HCT116 (cell line): ENCODE measurements around the gene SMG5. TPM values are rescaled to one million over a fixed set of nuclear protein-coding genes. Genes with fewer than 3 reads are reported as not detected.
A peak's percentile ranks its signal among the peaks of the same experiment; 100 is the strongest.

ENCODE experiments used
- ATAC-seq: fragments of 200-7000 bp; cut with Tn5 transposase; 2 replicates; pipeline ENCODE4 v1.9.1; 2020; ENCODE audit warnings: mild to moderate bottlenecking, moderate library complexity
- BruUV-seq: library from RNA; stranded (reverse); fragments of 400-500 nt; replicated peaks from 2 replicates; lab custom pipeline; 2021; lab: Mats Ljungman, UMichigan
- CTCF ChIA-PET: fragments of 300-600 bp; sonication (Branson Sonifier 250); formaldehyde crosslinking; loops from one replicate; lab custom pipeline; 2021; ENCODE audit warnings: antibody characterized with exemption; lab: Charles Lee
- POLR2A ChIA-PET: fragments of 300-600, 350-600 bp; sonication (Branson Sonifier 250); formaldehyde crosslinking; loops from one replicate; lab custom pipeline; 2021; ENCODE audit warnings: antibody characterized with exemption; lab: Charles Lee
- RAD21 ChIA-PET, 2 experiments: fragments of 300-600 bp; sonication (Branson Sonifier 250); formaldehyde crosslinking; loops; one replicate each; lab custom pipeline; 2023; ENCODE audit warnings: low total read pairs in 2 of 2; ENCODE audit not compliant: uncharacterized antibody in 2 of 2, unreplicated experiment in 2 of 2, low non-redundant PET in 1 of 2; lab: Charles Lee
- DNase-seq: peaks from one replicate; pipeline ENCODE4 v3.0.0-alpha.2; 2010; ENCODE audit warnings: low read depth, low spot score
- H2AFZ ChIP-seq: fragments of 200-600 bp; shearing (Covaris generic), sonication (generic); 2 replicates; pipeline ENCODE4 v1.6.1; 2017; ENCODE audit warnings: low read depth, mixed run types, mixed read lengths, antibody characterized with exemption, low read length; ENCODE audit not compliant: poor library complexity, severe bottlenecking
- H3K27ac ChIP-seq: 2 replicates; pipeline ENCODE4 v1.5.1; 2012; ENCODE audit warnings: low read depth, low read length
- H3K27me3 ChIP-seq: fragments of 200-600 bp; sonication (generic); 2 replicates; pipeline ENCODE4 v1.6.1; 2016; ENCODE audit warnings: mixed run types, low read length, mixed read lengths; ENCODE audit not compliant: insufficient read depth
- H3K36me3 ChIP-seq, 2 experiments: fragments of 200-500 bp in 1 of 2; fragments of 200-600 bp in 1 of 2; sonication (Bioruptor generic) in 1 of 2; sonication (generic) in 1 of 2; 2 replicates each; pipeline versions ENCODE4 v1.5.1 to v1.6.1; 2014 to 2016; ENCODE audit warnings: low read length in 2 of 2, inconsistent platforms in 1 of 2, mixed read lengths in 1 of 2, mixed run types in 1 of 2; ENCODE audit not compliant: insufficient read depth in 2 of 2, control insufficient read depth in 1 of 2
- H3K4me1 ChIP-seq, 2 experiments: fragments of 200-600 bp in 1 of 2; sonication (generic) in 1 of 2; 2 replicates each; pipeline versions ENCODE4 v1.5.1 to v1.6.1; 2012 to 2017; ENCODE audit warnings: low read length in 2 of 2, inconsistent platforms in 1 of 2, mild to moderate bottlenecking in 1 of 2, mixed read lengths in 1 of 2, mixed run types in 1 of 2, moderate library complexity in 1 of 2; ENCODE audit not compliant: insufficient read depth in 2 of 2, control insufficient read depth in 1 of 2
- H3K4me2 ChIP-seq: fragments of 200-600 bp; sonication (generic); 2 replicates; pipeline ENCODE4 v1.6.1; 2017; ENCODE audit warnings: mixed run types, low read length, mixed read lengths
- H3K4me3 ChIP-seq, 2 experiments: fragments of 200-600 bp in 1 of 2; sonication (generic) in 1 of 2; replicated peaks in 1 of 2; 2 replicates each; pipeline ENCODE4 v1.5.1; 2011 to 2016; ENCODE audit warnings: low read length in 2 of 2, control low read depth in 1 of 2, low read depth in 1 of 2, mild to moderate bottlenecking in 1 of 2, mixed read lengths in 1 of 2, mixed run types in 1 of 2
- H3K79me2 ChIP-seq: fragments of 200-600 bp; sonication (generic); 2 replicates; pipeline ENCODE4 v1.6.1; 2017; ENCODE audit warnings: mild to moderate bottlenecking, mixed run types, low read length, moderate library complexity, mixed read lengths; ENCODE audit not compliant: insufficient read depth
- H3K9ac ChIP-seq: fragments of 200-600 bp; sonication (generic); 2 replicates; pipeline ENCODE4 v1.6.1; 2016; ENCODE audit warnings: low read length, mixed read lengths
- H3K9me2 ChIP-seq: fragments of 200-600 bp; sonication (generic), shearing (Covaris generic); 2 replicates; pipeline ENCODE4 v1.6.1; 2017; ENCODE audit warnings: mixed run types, mild to moderate bottlenecking, moderate library complexity; ENCODE audit not compliant: insufficient read depth
- H3K9me3 ChIP-seq, 2 experiments: fragments of 200-500 bp in 1 of 2; fragments of 200-600 bp in 1 of 2; sonication (Bioruptor generic) in 1 of 2; sonication (generic) in 1 of 2; 2 replicates each; pipeline ENCODE4 v1.6.1; 2014 to 2017; ENCODE audit warnings: low read length in 2 of 2, mixed read lengths in 2 of 2, inconsistent platforms in 1 of 2, low read depth in 1 of 2, mild to moderate bottlenecking in 1 of 2, mixed run types in 1 of 2, moderate library complexity in 1 of 2; ENCODE audit not compliant: control insufficient read depth in 1 of 2, insufficient read depth in 1 of 2
- H4K20me1 ChIP-seq: fragments of 200-600 bp; sonication (generic), shearing (Covaris generic); 2 replicates; pipeline ENCODE4 v1.6.1; 2017; ENCODE audit warnings: mixed run types, mild to moderate bottlenecking, moderate library complexity; ENCODE audit not compliant: insufficient read depth
- ATF3 ChIP-seq: IDR thresholded peaks from 2 replicates; pipeline ENCODE4 v1.6.1; 2012
- EGR1 ChIP-seq: IDR thresholded peaks from 2 replicates; pipeline ENCODE4 v1.6.1; 2012; ENCODE audit warnings: low read depth
- ELF1 ChIP-seq: IDR thresholded peaks from 2 replicates; pipeline ENCODE4 v1.6.1; 2012; ENCODE audit warnings: low read depth, borderline replicate concordance
- EZH2phosphoT487 ChIP-seq: fragments of 200-600 bp; IDR thresholded peaks from 2 replicates; pipeline ENCODE4 v1.6.1; 2018; ENCODE audit warnings: antibody characterized with exemption, borderline replicate concordance
- FOSL1 ChIP-seq: IDR thresholded peaks from 2 replicates; pipeline ENCODE4 v1.6.1; 2012; ENCODE audit warnings: low read depth
- JUND ChIP-seq: IDR thresholded peaks from 2 replicates; pipeline ENCODE4 v1.6.1; 2012
- POLR2A ChIP-seq: IDR thresholded peaks from 2 replicates; pipeline ENCODE4 v1.7.0; 2011; ENCODE audit warnings: borderline replicate concordance; ENCODE audit not compliant: insufficient read depth, insufficient read length; ENCODE audit errors: extremely low read depth
- POLR2AphosphoS5 ChIP-seq: IDR thresholded peaks from 2 replicates; pipeline ENCODE4 v1.6.1; 2011; ENCODE audit warnings: mild to moderate bottlenecking, low read depth, low read length, moderate library complexity
- RAD21 ChIP-seq: IDR thresholded peaks from 2 replicates; pipeline ENCODE4 v1.6.1; 2012; ENCODE audit warnings: low read depth, mild to moderate bottlenecking
- SIN3A ChIP-seq: IDR thresholded peaks from 2 replicates; pipeline ENCODE4 v1.6.1; 2012; ENCODE audit warnings: low read depth
- SP1 ChIP-seq: IDR thresholded peaks from 2 replicates; pipeline ENCODE4 v1.6.1; 2012; ENCODE audit warnings: low read depth
- SRF ChIP-seq: IDR thresholded peaks from 2 replicates; pipeline ENCODE4 v1.6.1; 2012; ENCODE audit warnings: low read depth
- TCF7L2 ChIP-seq: IDR thresholded peaks from 2 replicates; pipeline ENCODE4 v1.7.0; 2011; ENCODE audit warnings: borderline replicate concordance, inconsistent platforms; ENCODE audit not compliant: insufficient read depth, insufficient read length; ENCODE audit errors: extremely low read depth
- YY1 ChIP-seq: IDR thresholded peaks from 2 replicates; pipeline ENCODE4 v1.6.1; 2011; ENCODE audit warnings: low read length, low read depth, moderate library complexity, mild to moderate bottlenecking; ENCODE audit not compliant: insufficient replicate concordance; ENCODE audit errors: extremely low read depth
- ZFX ChIP-seq: fragments of 450-650 bp; IDR thresholded peaks from 2 replicates; pipeline ENCODE4 v1.6.1; 2017
- ZNF274 ChIP-seq: fragments of 200-500 bp; sonication (Bioruptor generic); IDR thresholded peaks from 2 replicates; pipeline ENCODE4 v1.6.1; 2014; ENCODE audit warnings: mild to moderate bottlenecking, low read depth, low read length, inconsistent platforms
- intact Hi-C: fragments of 100-400 bp; cut with micrococcal nuclease; formaldehyde crosslinking; loops from 2 replicates; pipeline ENCODE4 v1.10.0; 2022
- total RNA-seq: library from RNA; stranded (reverse); gene quantifications from one replicate; pipeline ENCODE4 v1.2.1, GENCODE V29; 2021; ENCODE audit not compliant: unreplicated experiment
- TF ChIP-seq, protein P1 (sequence below): IDR thresholded peaks from 2 replicates; pipeline ENCODE4 v1.6.1; 2012
- TF ChIP-seq, protein P2 (sequence below), 3 experiments: fragments of 200-600 bp in 1 of 3; sonication (generic) in 1 of 3; IDR thresholded peaks in 2 of 3; conservative IDR thresholded peaks in 1 of 3; 2 replicates each; pipeline ENCODE4 v1.5.1; 2012 to 2017; ENCODE audit warnings: low read depth in 2 of 3, low read length in 2 of 3, antibody characterized with exemption in 1 of 3, borderline replicate concordance in 1 of 3, control low read depth in 1 of 3, mild to moderate bottlenecking in 1 of 3, mixed read lengths in 1 of 3, mixed run types in 1 of 3, moderate library complexity in 1 of 3; ENCODE audit not compliant: insufficient read depth in 1 of 3
- TF ChIP-seq, protein P3 (sequence below): IDR thresholded peaks from 2 replicates; pipeline ENCODE4 v1.6.1; 2011; ENCODE audit warnings: mild to moderate bottlenecking, low read length, moderate library complexity; ENCODE audit not compliant: insufficient replicate concordance; ENCODE audit errors: extremely low read depth
- TF ChIP-seq, protein P4 (sequence below): IDR thresholded peaks from 2 replicates; pipeline ENCODE4 v1.6.1; 2012; ENCODE audit warnings: low read depth

Gene SMG5
- total RNA-seq, 1 experiment from 2014 or later = 75.2 TPM

DNA sequence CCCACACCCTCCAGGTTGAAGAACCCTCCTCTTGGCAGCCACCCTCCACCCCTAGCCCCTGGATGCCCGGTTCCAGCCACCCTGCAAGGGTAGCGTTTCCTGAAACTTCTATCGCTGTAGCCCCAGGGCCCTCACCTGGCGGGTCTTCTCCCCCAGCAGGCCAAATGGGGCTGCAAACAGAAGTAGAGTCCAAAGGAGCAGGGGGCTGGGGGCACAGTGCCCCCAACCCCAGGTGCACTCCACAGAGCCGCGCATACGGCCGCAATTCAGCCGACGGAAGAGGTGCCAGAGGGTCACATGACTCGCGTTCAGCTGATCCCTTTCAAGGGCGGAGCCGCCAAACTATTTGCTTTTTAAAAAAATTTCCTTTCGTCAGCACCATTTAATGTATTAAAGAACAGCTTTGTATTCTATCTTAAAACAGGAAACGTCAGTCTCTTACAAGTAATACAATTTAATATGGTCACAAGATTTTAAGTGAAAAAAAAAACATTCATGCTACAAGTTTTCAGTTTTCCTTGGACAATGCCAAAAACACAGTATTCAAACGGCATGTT, 12.8 kb upstream of the SMG5 start, which contains the start of gene GLMP:
Gene GLMP (minus strand): TSS at position 289 of the 557 bp plus-strand sequence. CDS start 34 bp downstream, at position 255.
- H3K4me3 ChIP-seq = peak within 1 kb of the TSS; percentile 66 to 67
- H3K79me2 ChIP-seq = no peaks in the 10 kb centered on the region
- no peaks in the 10 kb centered on the region for H3K9me3 ChIP-seq
- H2AFZ ChIP-seq = peak within 1 kb of the TSS; percentile 96
- intact Hi-C loops = no loop called here
- no peaks in the 10 kb centered on the region; a peak in 1 of 4 replicates for H3K36me3 ChIP-seq
- H3K27me3 ChIP-seq = no peaks in the 10 kb centered on the region
- BruUV-seq = no TSS peak
- ChIA-PET CTCF (no interaction called here), POLR2A (interaction anchor here (1.0 kb wide), 1 partner anchor 13 kb away, joined by 3 read pairs; the partner anchor contains the start of gene SMG5), RAD21 (no interaction called here)
- peak; percentile 79 for ATAC-seq
- peak within 1 kb of the TSS; percentile 95 for H3K4me2 ChIP-seq
- H3K9me2 ChIP-seq = no peaks in the 10 kb centered on the region
- H4K20me1 ChIP-seq = no peaks in the 10 kb centered on the region
- peaks cover 4 to 14% of the 10 kb centered on the region in 2 experiments; a peak in 3 of 4 replicates for H3K4me1 ChIP-seq
- H3K27ac ChIP-seq = peak within 1 kb of the TSS; percentile 41; the same call in 1 of the 2 replicates
- peak; percentile 37 for DNase-seq
- H3K9ac ChIP-seq = peak within 1 kb of the TSS; percentile 62
- no peak for TF ChIP-seq ZNF274
- TF ChIP-seq, protein P1, sequence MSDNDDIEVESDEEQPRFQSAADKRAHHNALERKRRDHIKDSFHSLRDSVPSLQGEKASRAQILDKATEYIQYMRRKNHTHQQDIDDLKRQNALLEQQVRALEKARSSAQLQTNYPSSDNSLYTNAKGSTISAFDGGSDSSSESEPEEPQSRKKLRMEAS = no peak; the same call in 1 of the 2 replicates
- TF ChIP-seq ATF3 = no peak
- no peak for TF ChIP-seq POLR2A
- no peak for TF ChIP-seq EGR1
- no peak for TF ChIP-seq YY1
- TF ChIP-seq ELF1 = no peak
- peak; percentile 66; the same call in 1 of the 2 replicates for TF ChIP-seq SIN3A
- peak; percentile 0; the same call in 1 of the 2 replicates for TF ChIP-seq SP1
- no peak for TF ChIP-seq EZH2phosphoT487
- no peak for TF ChIP-seq FOSL1
- no peak for TF ChIP-seq RAD21
- peak; percentile 60 for TF ChIP-seq POLR2AphosphoS5
- TF ChIP-seq, protein P2, sequence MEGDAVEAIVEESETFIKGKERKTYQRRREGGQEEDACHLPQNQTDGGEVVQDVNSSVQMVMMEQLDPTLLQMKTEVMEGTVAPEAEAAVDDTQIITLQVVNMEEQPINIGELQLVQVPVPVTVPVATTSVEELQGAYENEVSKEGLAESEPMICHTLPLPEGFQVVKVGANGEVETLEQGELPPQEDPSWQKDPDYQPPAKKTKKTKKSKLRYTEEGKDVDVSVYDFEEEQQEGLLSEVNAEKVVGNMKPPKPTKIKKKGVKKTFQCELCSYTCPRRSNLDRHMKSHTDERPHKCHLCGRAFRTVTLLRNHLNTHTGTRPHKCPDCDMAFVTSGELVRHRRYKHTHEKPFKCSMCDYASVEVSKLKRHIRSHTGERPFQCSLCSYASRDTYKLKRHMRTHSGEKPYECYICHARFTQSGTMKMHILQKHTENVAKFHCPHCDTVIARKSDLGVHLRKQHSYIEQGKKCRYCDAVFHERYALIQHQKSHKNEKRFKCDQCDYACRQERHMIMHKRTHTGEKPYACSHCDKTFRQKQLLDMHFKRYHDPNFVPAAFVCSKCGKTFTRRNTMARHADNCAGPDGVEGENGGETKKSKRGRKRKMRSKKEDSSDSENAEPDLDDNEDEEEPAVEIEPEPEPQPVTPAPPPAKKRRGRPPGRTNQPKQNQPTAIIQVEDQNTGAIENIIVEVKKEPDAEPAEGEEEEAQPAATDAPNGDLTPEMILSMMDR (IDR thresholded peaks at IDR 0.05 in 2 of 3, conservative IDR thresholded peaks at IDR 0.05 in 1 of 3; ENCODE audit: borderline replicate concordance in 1 of 3, insufficient read depth in 1 of 3, low read depth in 2 of 3, low read length in 2 of 3) = no peak
- TF ChIP-seq, protein P3, sequence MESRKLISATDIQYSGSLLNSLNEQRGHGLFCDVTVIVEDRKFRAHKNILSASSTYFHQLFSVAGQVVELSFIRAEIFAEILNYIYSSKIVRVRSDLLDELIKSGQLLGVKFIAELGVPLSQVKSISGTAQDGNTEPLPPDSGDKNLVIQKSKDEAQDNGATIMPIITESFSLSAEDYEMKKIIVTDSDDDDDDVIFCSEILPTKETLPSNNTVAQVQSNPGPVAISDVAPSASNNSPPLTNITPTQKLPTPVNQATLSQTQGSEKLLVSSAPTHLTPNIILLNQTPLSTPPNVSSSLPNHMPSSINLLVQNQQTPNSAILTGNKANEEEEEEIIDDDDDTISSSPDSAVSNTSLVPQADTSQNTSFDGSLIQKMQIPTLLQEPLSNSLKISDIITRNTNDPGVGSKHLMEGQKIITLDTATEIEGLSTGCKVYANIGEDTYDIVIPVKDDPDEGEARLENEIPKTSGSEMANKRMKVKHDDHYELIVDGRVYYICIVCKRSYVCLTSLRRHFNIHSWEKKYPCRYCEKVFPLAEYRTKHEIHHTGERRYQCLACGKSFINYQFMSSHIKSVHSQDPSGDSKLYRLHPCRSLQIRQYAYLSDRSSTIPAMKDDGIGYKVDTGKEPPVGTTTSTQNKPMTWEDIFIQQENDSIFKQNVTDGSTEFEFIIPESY = no peak
- no peak for TF ChIP-seq JUND
- TF ChIP-seq SRF = no peak
- TF ChIP-seq, protein P4, sequence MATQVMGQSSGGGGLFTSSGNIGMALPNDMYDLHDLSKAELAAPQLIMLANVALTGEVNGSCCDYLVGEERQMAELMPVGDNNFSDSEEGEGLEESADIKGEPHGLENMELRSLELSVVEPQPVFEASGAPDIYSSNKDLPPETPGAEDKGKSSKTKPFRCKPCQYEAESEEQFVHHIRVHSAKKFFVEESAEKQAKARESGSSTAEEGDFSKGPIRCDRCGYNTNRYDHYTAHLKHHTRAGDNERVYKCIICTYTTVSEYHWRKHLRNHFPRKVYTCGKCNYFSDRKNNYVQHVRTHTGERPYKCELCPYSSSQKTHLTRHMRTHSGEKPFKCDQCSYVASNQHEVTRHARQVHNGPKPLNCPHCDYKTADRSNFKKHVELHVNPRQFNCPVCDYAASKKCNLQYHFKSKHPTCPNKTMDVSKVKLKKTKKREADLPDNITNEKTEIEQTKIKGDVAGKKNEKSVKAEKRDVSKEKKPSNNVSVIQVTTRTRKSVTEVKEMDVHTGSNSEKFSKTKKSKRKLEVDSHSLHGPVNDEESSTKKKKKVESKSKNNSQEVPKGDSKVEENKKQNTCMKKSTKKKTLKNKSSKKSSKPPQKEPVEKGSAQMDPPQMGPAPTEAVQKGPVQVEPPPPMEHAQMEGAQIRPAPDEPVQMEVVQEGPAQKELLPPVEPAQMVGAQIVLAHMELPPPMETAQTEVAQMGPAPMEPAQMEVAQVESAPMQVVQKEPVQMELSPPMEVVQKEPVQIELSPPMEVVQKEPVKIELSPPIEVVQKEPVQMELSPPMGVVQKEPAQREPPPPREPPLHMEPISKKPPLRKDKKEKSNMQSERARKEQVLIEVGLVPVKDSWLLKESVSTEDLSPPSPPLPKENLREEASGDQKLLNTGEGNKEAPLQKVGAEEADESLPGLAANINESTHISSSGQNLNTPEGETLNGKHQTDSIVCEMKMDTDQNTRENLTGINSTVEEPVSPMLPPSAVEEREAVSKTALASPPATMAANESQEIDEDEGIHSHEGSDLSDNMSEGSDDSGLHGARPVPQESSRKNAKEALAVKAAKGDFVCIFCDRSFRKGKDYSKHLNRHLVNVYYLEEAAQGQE = no peak
- no peak for TF ChIP-seq ZFX
- peak; percentile 63 for TF ChIP-seq TCF7L2
